HCT116 (cell line): ENCODE data around the gene KRT12.

Experiments used
- CTCF ChIP-seq, 3 experiments: fragments of 200-600 bp in 1 of 3; sonication (generic) in 1 of 3; IDR thresholded peaks in 2 of 3; conservative IDR thresholded peaks in 1 of 3; 2 replicates each; pipeline ENCODE4 v1.5.1; 2012 to 2017; ENCODE audit warnings: low read depth in 2 of 3, low read length in 2 of 3, antibody characterized with exemption in 1 of 3, borderline replicate concordance in 1 of 3, control low read depth in 1 of 3, mild to moderate bottlenecking in 1 of 3, mixed read lengths in 1 of 3, mixed run types in 1 of 3, moderate library complexity in 1 of 3; ENCODE audit not compliant: insufficient read depth in 1 of 3
- JUND ChIP-seq: IDR thresholded peaks from 2 replicates; pipeline ENCODE4 v1.6.1; 2012
- POLR2A ChIP-seq: IDR thresholded peaks from 2 replicates; pipeline ENCODE4 v1.7.0; 2011; ENCODE audit warnings: borderline replicate concordance; ENCODE audit not compliant: insufficient read depth, insufficient read length; ENCODE audit errors: extremely low read depth
- RAD21 ChIP-seq: IDR thresholded peaks from 2 replicates; pipeline ENCODE4 v1.6.1; 2012; ENCODE audit warnings: low read depth, mild to moderate bottlenecking
- SRF ChIP-seq: IDR thresholded peaks from 2 replicates; pipeline ENCODE4 v1.6.1; 2012; ENCODE audit warnings: low read depth

- no peak for TF ChIP-seq POLR2A
- no peak for TF ChIP-seq CTCF (IDR thresholded peaks at IDR 0.05 in 2 of 3, conservative IDR thresholded peaks at IDR 0.05 in 1 of 3; ENCODE audit: borderline replicate concordance in 1 of 3, insufficient read depth in 1 of 3, low read depth in 2 of 3, low read length in 2 of 3)
- TF ChIP-seq SRF, result no peak
- TF ChIP-seq RAD21, result no peak
- no peak for TF ChIP-seq JUND
Measured at GRCh38 chr17:40872416-40872815, 5.4 kb upstream of the KRT12 start.
